SK-MEL-5 (cell line): ENCODE data around the gene NDST3. TPM values are rescaled to one million over a fixed set of nuclear protein-coding genes. Genes with fewer than 3 reads are reported as not detected.

Experiments
- DNase-seq: peaks from one replicate; pipeline ENCODE4 v3.0.0-alpha.2; 2016; ENCODE audit warnings: low read depth, low spot score
- in situ Hi-C: cut with HindIII; loops from 2 replicates; pipeline ENCODE4 v1.10.0; 2016; ENCODE audit warnings: low sequenced_read_pairs, high pct_unique_total_duplicates, low pct_unique_long_range_greater_than_20kb
- total RNA-seq: library from RNA; depleted of rRNA; stranded (reverse); fragments of >200 nt; shearing (Covaris generic); gene quantifications from 2 replicates; pipeline ENCODE4 v1.2.3, GENCODE V29; 2014

Gene NDST3
- total RNA-seq, 1 experiment from 2014 or later: not detected

GRCh38 chr4:118058955-118059354 is 24.7 kb downstream of the NDST3 start:
- DNase-seq: no peak
- in situ Hi-C loops: no loop called here

GRCh38 chr4:118059397-118059796 is 25.1 kb downstream of the NDST3 start:
- in situ Hi-C loops: no loop called here
- DNase-seq: no peak

GRCh38 chr4:118076958-118077766 is 42.9 kb downstream of the NDST3 start:
- peak; percentile 67 for DNase-seq

GRCh38 chr4:118077767-118078105 is 43.5 kb downstream of the NDST3 start:
- in situ Hi-C loops: no loop called here
- DNase-seq: no peak

More at GRCh38 chr4:118076958-118077766, 42.9 kb downstream of the NDST3 start:
- in situ Hi-C loops: no loop called here

- DNase-seq: no peak
- in situ Hi-C loops: no loop called here
These were observed 47.1 kb downstream of the NDST3 start for GRCh38 chr4:118081434-118081833.

- in situ Hi-C loops: no loop called here
- DNase-seq: no peak
These were observed 47.9 kb downstream of the NDST3 start for GRCh38 chr4:118082182-118082581.

GRCh38 chr4:118085700-118086099 is 51.4 kb downstream of the NDST3 start:
- in situ Hi-C loops: no loop called here
- no peak for DNase-seq

- peak; percentile 16 for DNase-seq
- in situ Hi-C loops: no loop called here
These were observed 52.1 kb downstream of the NDST3 start for GRCh38 chr4:118086344-118086743.

- in situ Hi-C loops: no loop called here
- DNase-seq: no peak
These were observed 53.1 kb downstream of the NDST3 start for GRCh38 chr4:118087366-118087765.

GRCh38 chr4:118099106-118099505 is 64.8 kb downstream of the NDST3 start:
- peak; percentile 1 for DNase-seq
- in situ Hi-C loops: no loop called here

- in situ Hi-C loops: no loop called here
- DNase-seq: no peak
These were observed 67.9 kb downstream of the NDST3 start for GRCh38 chr4:118102195-118102594.

GRCh38 chr4:118112117-118113046 is 78.1 kb downstream of the NDST3 start:
- DNase-seq: no peak
- in situ Hi-C loops: no loop called here

GRCh38 chr4:118113220-118113619 is 78.9 kb downstream of the NDST3 start:
- in situ Hi-C loops: no loop called here
- no peak for DNase-seq

GRCh38 chr4:118114720-118115119 is 80.4 kb downstream of the NDST3 start:
- in situ Hi-C loops: no loop called here
- DNase-seq: no peak

GRCh38 chr4:118120120-118120760 is 86.0 kb downstream of the NDST3 start:
- in situ Hi-C loops: no loop called here
- no peak for DNase-seq

- DNase-seq: no peak
- in situ Hi-C loops: no loop called here
These were observed 90.7 kb downstream of the NDST3 start for GRCh38 chr4:118124997-118125396.

GRCh38 chr4:118139241-118139640 is 105.0 kb downstream of the NDST3 start:
- DNase-seq: no peak
- in situ Hi-C loops: no loop called here

GRCh38 chr4:118141240-118141639 is 107.0 kb downstream of the NDST3 start:
- in situ Hi-C loops: no loop called here
- no peak for DNase-seq
